Neural cell (in vitro differentiated cells): Measurements from ENCODE around the gene NOP16. TPM values are rescaled to one million over a fixed set of nuclear protein-coding genes. Genes with fewer than 3 reads are reported as not detected.

Experiments used
- H2AFZ ChIP-seq: fragments of 200-600, 300-800 bp; sonication (generic), shearing (Covaris generic); 2 replicates; pipeline ENCODE4 v1.6.0; 2014; ENCODE audit warnings: low read depth, mild to moderate bottlenecking, antibody characterized with exemption, low read length, moderate library complexity
- H3F3A ChIP-seq: fragments of 200-600 bp; shearing (Covaris generic); 2 replicates; pipeline ENCODE4 v1.6.1; 2016; ENCODE audit warnings: mild to moderate bottlenecking, moderate library complexity, mixed read lengths, antibody characterized with exemption, low read length; ENCODE audit not compliant: insufficient read depth, poor library complexity, severe bottlenecking
- H3K27ac ChIP-seq: fragments of 200-600, 300-800 bp; sonication (generic), shearing (Covaris generic); 2 replicates; pipeline ENCODE4 v1.5.1; 2014; ENCODE audit warnings: mild to moderate bottlenecking, low read length, moderate library complexity
- H3K27me3 ChIP-seq: fragments of 300-800, 200-600 bp; sonication (generic), shearing (Covaris generic); 2 replicates; pipeline ENCODE4 v1.6.0; 2014; ENCODE audit warnings: mild to moderate bottlenecking, low read depth, low read length, moderate library complexity; ENCODE audit not compliant: insufficient read depth
- H3K36me3 ChIP-seq: fragments of 300-800, 200-600 bp; sonication (generic), shearing (Covaris generic); 2 replicates; pipeline ENCODE4 v1.5.1; 2014; ENCODE audit warnings: mild to moderate bottlenecking, antibody characterized with exemption, low read length, moderate library complexity; ENCODE audit not compliant: insufficient read depth
- H3K4me2 ChIP-seq: fragments of 300-800, 200-600 bp; sonication (generic), shearing (Covaris generic); 2 replicates; pipeline ENCODE4 v1.6.0; 2014; ENCODE audit warnings: mild to moderate bottlenecking, low read length
- H3K4me3 ChIP-seq: fragments of 300-800, 200-600 bp; sonication (generic), shearing (Covaris generic); 2 replicates; pipeline ENCODE4 v1.5.1; 2014; ENCODE audit warnings: mild to moderate bottlenecking, low read length, moderate library complexity
- H3K79me2 ChIP-seq: fragments of 200-600 bp; shearing (Covaris generic); replicated peaks from 2 replicates; pipeline ENCODE4 v1.6.0; 2014; ENCODE audit warnings: mild to moderate bottlenecking, low read length, moderate library complexity; ENCODE audit not compliant: insufficient read depth
- H3K9ac ChIP-seq: fragments of 300-800, 200-600 bp; sonication (generic), shearing (Covaris generic); 2 replicates; pipeline ENCODE4 v1.6.1; 2016; ENCODE audit warnings: mild to moderate bottlenecking, low read length, mixed read lengths
- H3K9me2 ChIP-seq: fragments of 200-600 bp; shearing (Covaris generic); 2 replicates; pipeline ENCODE4 v1.6.1; 2016; ENCODE audit warnings: mild to moderate bottlenecking, low read length, mixed read lengths; ENCODE audit not compliant: insufficient read depth
- H3K9me3 ChIP-seq: fragments of 200-600, 300-800 bp; sonication (generic), shearing (Covaris generic); 2 replicates; pipeline ENCODE4 v1.6.1; 2016; ENCODE audit warnings: mild to moderate bottlenecking, mixed run types, low read length, moderate library complexity, mixed read lengths
- H4K20me1 ChIP-seq: fragments of 200-600 bp; shearing (Covaris generic); 2 replicates; pipeline ENCODE4 v1.6.1; 2016; ENCODE audit warnings: mild to moderate bottlenecking, mixed run types; ENCODE audit not compliant: insufficient read depth
- CTCF ChIP-seq: fragments of 450-650 bp; IDR thresholded peaks from 2 replicates; pipeline ENCODE4 v1.5.1; 2014; ENCODE audit warnings: antibody characterized with exemption, mild to moderate bottlenecking, moderate library complexity; ENCODE audit not compliant: poor library complexity, severe bottlenecking
- EP300 ChIP-seq: fragments of 450-650 bp; conservative IDR thresholded peaks from 2 replicates; pipeline ENCODE4 v1.6.1; 2014; ENCODE audit warnings: antibody characterized with exemption, mild to moderate bottlenecking, moderate library complexity; ENCODE audit not compliant: poor library complexity, severe bottlenecking
- EZH2 ChIP-seq: fragments of 200-600, 300-800 bp; shearing (Covaris generic), sonication (generic); IDR thresholded peaks from 2 replicates; pipeline ENCODE4 v1.6.1; 2014; ENCODE audit warnings: antibody characterized with exemption, low read length, borderline replicate concordance, mild to moderate bottlenecking; ENCODE audit not compliant: insufficient read depth, poor library complexity, severe bottlenecking
- MXI1 ChIP-seq: fragments of 450-650 bp; conservative IDR thresholded peaks from 2 replicates; pipeline ENCODE4 v1.6.1; 2014; ENCODE audit warnings: antibody characterized with exemption, mild to moderate bottlenecking; ENCODE audit not compliant: poor library complexity, severe bottlenecking
- POLR2AphosphoS5 ChIP-seq: IDR thresholded peaks from 2 replicates; pipeline ENCODE4 v1.6.1; 2012
- RAD21 ChIP-seq: fragments of 450-650 bp; conservative IDR thresholded peaks from 2 replicates; pipeline ENCODE4 v1.6.1; 2014; ENCODE audit warnings: antibody characterized with exemption, mild to moderate bottlenecking, moderate library complexity
- REST ChIP-seq: IDR thresholded peaks from 2 replicates; pipeline ENCODE4 v1.6.1; 2012; ENCODE audit warnings: borderline replicate concordance
- SMC3 ChIP-seq: fragments of 450-650 bp; conservative IDR thresholded peaks from 2 replicates; pipeline ENCODE4 v1.6.1; 2014; ENCODE audit warnings: antibody characterized with exemption, mild to moderate bottlenecking, moderate library complexity; ENCODE audit not compliant: poor library complexity
- TAF1 ChIP-seq: IDR thresholded peaks from 2 replicates; pipeline ENCODE4 v1.6.1; 2012; ENCODE audit warnings: low read depth
- polyA plus RNA-seq: library from polyadenylated mRNA; depleted of rRNA; stranded (reverse); fragments of >200 nt; gene quantifications from 2 replicates; pipeline ENCODE4 v1.2.3, GENCODE V29; 2014

The NOP16 gene
- polyA plus RNA-seq, 1 donor from 2014 or later = 23.9 TPM

GRCh38 chr5:176350416-176350815 is 38.0 kb downstream of the NOP16 start:
- H3K4me3 ChIP-seq = no peak overlapping the region
- no peaks in the 10 kb centered on the region for H4K20me1 ChIP-seq
- no peaks in the 10 kb centered on the region for H3K27me3 ChIP-seq
- H3K36me3 ChIP-seq = no peaks in the 10 kb centered on the region
- H3K27ac ChIP-seq = no peak overlapping the region
- H3K9me2 ChIP-seq = no peaks in the 10 kb centered on the region
- no peak overlapping the region for H2AFZ ChIP-seq
- no peak overlapping the region for H3K9ac ChIP-seq
- H3F3A ChIP-seq = no peaks in the 10 kb centered on the region
- H3K4me2 ChIP-seq = no peak overlapping the region
- no peak for TF ChIP-seq MXI1
- TF ChIP-seq SMC3 = no peak
- H3K9me3 ChIP-seq = no peaks in the 10 kb centered on the region
- H3K79me2 ChIP-seq = peaks cover 19% of the 10 kb centered on the region

GRCh38 chr5:176342766-176343458 is 45.5 kb downstream of the NOP16 start:
- H3K27me3 ChIP-seq = no peaks in the 10 kb centered on the region

More at GRCh38 chr5:176342766-176343458, 45.5 kb downstream of the NOP16 start:
- H2AFZ ChIP-seq = no peak overlapping the region
- TF ChIP-seq CTCF = no peak
- TF ChIP-seq POLR2AphosphoS5 = no peak
- TF ChIP-seq REST = no peak
- no peak for TF ChIP-seq SMC3
- no peak for TF ChIP-seq MXI1
- no peak for TF ChIP-seq EZH2
- TF ChIP-seq TAF1 = no peak
- no peak for TF ChIP-seq RAD21
- TF ChIP-seq EP300 = no peak
- no peaks in the 10 kb centered on the region for H3K79me2 ChIP-seq
- no peaks in the 10 kb centered on the region for H3K9me2 ChIP-seq
- no peaks in the 10 kb centered on the region for H4K20me1 ChIP-seq
- no peak overlapping the region for H3K4me2 ChIP-seq
- peaks cover 4% of the 10 kb centered on the region for H3K36me3 ChIP-seq
- H3K4me3 ChIP-seq = no peak overlapping the region
- H3K9ac ChIP-seq = no peak overlapping the region
- no peaks in the 10 kb centered on the region for H3K9me3 ChIP-seq
- no peak overlapping the region for H3K27ac ChIP-seq
- no peaks in the 10 kb centered on the region for H3F3A ChIP-seq
